ENCODE results near the gene PGLYRP2.
"Not testable (repeated sequence)": the region's sequence is repeated elsewhere in the genome, so short reads cannot be mapped to it uniquely, and the experiment has no call there.

PGLYRP2 gene, protein sequence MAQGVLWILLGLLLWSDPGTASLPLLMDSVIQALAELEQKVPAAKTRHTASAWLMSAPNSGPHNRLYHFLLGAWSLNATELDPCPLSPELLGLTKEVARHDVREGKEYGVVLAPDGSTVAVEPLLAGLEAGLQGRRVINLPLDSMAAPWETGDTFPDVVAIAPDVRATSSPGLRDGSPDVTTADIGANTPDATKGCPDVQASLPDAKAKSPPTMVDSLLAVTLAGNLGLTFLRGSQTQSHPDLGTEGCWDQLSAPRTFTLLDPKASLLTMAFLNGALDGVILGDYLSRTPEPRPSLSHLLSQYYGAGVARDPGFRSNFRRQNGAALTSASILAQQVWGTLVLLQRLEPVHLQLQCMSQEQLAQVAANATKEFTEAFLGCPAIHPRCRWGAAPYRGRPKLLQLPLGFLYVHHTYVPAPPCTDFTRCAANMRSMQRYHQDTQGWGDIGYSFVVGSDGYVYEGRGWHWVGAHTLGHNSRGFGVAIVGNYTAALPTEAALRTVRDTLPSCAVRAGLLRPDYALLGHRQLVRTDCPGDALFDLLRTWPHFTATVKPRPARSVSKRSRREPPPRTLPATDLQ
- total RNA-seq: 0 to 0.39 (median 0.08) reads per million in 4 donors

DNA sequence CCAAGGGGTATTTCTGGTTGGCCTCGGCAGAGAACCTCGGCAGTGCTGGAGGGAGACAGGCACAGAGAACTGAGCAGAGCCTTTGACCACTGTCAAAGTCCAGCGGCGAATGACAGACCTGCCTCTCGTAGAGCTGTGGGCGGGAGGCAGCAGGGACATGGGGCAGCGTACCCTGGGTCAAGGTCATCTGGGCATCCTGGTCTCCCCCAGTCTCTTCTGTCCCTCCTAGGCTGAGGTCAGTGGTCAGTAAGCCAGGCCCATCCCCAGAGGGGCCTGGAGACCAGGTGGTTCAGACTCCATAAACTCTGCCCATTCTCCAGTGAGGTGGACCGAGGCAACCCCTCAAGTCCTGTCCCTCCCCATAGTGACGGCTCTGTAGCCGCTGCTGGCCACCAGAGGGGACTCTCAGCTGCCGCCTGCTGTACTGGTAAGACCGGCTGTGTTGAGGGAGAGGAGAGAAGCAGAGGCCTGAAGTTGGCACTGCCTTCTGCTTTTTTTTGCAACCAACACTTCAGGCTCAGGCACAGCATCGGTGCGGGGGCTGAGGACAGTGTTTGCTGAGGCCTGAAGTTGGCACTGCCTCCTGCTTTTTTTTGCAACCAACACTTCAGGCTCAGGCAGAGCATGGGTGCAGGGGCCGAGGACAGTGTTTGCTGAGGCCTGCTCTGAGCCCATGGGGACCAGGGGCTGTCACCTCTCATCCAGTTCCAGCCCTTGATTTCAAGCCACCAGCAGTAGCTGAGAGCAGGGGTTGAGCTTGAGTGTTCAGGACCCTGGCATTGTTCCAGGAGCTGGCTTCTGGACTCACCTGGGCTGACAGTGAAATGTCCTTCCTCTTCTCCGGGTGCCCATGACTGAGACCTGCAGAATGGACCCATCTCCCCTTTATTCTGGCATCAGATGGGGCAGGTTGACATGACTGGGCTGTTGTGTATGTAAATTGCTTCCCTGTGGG lies at the start of gene PGLYRP2:
Gene PGLYRP2, minus strand, starts transcription at position 111 of the 955 bp plus-strand sequence. CDS start 130 bp downstream, outside the sequence.
- DNase-seq: no peak

DNA sequence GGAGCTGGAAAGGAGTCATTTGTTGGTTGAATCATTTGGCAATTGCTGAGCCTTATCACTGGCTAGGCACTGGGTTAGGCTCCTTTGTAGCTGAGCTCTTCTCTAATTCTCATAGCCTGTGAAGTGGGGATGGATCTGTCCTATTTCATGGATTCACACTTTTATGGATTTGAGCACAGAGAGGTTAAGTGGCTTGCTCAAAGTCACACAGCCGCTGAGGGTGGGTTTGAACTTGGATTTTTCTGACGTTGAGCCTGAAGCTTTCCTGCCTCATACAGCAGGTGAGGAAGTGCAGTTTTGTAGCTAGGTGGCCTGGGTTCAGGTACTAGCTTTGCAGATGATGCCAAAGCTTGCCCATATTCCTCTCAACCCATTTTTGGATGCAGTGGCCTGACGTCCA lies 48.4 kb upstream of the PGLYRP2 start:
- no peak for DNase-seq

DNA sequence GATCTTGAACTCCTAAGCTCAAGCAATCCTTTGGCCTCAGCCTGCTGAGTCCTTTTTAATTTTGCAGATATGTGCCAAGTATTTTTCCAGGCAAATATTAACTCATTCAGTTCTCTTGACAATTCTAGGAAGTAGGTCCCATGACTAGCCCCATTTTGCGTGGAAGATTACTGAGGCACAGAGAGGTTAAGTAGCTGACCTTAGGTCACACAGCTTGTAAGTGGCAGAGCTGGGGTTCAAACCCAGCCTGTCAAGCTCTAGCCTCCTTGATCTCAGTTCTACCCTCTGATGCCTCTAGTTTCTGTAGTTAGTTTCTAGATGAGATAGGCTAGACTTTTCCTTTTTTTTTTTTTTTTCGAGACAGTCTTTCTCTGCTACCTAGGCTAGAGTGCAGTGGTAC lies 47.1 kb upstream of the PGLYRP2 start:
- no peak for DNase-seq

DNA sequence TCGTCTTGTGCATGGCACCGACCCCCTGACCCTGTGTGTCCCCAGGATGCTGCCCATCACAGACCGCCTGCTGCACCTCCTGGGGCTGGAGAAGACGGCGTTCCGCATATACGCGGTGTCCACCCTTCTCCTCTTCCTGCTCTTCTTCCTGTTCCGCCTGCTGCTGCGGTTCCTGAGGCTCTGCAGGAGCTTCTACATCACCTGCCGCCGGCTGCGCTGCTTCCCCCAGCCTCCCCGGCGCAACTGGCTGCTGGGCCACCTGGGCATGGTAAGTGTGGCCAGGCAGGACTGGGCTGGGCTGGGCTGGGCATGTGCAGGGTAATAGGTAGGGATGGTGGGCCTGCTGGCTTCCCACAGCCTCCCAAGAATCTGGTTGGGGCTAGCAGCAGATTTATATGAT lies 46.0 kb upstream of the PGLYRP2 start:
- no peak for DNase-seq

DNA sequence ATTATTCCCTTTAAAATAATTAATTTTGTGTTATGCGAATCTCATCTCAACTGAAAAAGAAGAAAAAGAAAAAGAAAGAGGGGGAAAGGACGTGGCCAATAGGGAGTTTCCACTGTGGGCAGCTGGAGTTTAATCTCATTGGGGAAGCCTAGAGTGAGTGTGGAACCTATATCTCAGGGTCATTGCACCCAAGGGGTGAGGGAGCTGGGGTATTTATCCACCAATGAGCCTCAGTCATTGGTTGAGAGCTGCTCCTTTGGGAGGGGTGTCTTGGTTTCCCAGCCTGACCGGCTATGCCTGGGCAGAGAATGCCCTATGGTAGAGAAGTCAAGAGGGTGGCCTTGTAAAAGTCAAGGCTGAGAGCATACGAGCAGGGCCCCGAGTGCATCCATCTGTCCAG lies 45.5 kb upstream of the PGLYRP2 start:
- DNase-seq: no peak

DNA sequence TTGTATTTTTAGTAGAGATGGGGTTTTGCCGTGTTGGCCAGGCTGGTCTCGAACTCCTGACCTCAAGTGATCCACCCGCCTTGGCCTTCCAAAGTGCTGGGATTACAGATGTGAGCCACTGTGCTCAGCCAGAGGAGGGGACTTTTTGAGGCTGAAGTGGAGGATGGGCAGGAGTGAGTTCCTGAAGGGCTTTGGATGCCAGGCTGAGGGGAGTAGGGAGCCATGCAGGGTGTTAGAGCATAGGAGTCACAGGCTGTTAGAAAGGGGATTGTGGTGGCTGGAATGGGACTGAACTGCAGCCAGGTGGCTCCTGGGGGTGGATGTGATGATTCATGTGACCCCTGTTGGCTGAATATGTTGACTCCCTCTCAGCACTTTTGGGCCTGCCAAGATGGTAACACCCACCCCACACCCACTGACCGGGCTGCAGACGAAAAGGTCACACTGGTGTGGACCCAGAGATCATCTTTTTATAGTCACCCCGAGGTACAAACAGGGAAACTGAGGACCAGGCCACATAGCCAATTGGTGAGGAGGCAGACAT lies 40.2 kb upstream of the PGLYRP2 start:
- no peak for DNase-seq

DNA sequence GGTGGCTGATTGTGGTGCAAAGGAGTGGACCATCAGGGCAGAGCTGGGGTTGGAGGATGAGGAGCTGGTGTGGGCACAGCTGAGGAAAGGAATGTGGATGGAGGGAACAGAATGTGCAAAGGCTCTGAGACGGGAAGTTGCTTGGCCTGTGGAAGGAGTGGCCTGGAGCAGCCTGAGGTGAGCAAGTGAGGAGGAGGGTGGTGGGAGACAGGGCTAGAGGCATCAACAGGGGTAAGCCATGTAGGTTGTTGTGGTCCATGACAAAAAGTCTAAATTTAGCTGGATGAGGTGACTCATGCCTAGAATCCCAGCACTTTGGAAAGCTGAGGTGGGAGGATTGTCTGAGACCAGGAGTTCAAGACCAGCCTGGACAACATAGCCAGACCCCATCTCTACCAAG lies 38.5 kb upstream of the PGLYRP2 start:
- DNase-seq: no peak

DNA sequence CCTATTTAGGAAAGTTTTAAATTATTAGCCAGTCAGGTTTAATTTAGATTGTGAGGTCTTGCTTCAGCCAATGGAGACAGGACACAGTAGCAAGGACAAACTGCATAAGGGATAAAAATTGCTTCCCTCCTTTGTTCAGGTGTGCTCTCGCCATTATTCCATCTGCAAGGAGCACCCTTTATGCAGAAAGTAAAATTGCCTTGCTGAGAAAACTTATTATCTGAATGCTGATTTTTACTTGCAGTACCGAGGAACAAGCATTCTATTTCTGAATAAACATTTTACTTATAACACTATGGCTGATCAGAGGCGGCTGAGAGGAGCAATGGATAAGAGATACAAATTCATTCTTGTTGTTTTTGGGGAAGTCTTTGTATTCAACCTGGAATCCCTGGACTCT lies 37.1 kb upstream of the PGLYRP2 start:
- DNase-seq: no peak

DNA sequence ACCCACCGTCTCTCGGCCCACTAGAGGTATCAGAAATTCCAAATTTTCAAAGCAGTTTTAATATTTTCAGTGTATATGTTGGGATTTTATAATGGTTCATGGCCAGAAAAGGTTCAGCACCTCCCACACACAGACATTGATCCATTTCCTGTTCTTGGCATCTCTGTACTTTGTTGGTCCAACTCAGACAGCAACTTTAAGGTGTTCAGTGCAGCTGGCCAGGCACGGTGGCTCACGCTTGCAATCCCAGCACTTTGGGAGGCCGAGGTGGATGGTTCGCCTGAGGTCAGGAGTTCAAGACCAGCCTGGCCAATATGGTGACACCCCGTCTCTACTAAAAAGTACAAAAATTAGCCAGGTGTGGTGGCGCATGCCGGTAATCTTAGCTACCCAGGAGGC lies 35.9 kb upstream of the PGLYRP2 start:
- not testable (repeated sequence) for DNase-seq

DNA sequence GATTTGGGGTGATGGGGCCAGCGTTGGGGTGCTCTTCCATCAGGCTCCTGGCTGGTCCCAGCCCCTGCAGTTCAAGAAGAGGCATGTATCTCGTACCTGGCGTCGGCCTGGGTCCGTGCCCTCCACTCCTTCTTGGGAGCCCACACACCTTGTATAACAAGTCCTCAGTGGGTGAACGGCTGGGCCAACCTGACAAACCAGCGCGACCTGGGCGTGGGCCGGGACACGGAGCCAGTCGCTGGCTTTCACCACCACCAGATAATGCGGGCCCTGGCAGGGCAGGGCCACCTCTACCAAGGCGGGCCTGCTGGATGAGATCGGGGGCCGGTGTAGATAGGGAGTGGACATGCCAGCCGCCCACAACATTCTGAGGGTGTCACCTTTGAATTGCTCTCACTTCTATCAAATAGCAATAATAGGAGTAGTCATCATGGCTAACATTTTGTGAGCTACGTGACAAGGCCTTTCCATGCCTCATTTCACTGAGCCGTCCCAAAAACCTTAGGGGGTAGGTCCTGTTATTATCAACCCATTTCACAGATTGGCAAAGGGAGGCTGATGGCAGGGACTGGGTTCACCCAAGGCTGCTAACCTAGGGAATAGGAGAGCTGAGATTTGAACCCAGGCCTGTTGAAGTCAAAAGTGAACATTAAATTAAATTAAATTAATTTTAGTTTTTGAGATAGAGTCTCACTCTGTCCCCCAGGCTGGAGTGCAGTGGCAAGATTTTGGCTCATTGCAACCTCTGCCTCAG lies 32.5 kb upstream of the PGLYRP2 start:
- no peak for DNase-seq

DNA sequence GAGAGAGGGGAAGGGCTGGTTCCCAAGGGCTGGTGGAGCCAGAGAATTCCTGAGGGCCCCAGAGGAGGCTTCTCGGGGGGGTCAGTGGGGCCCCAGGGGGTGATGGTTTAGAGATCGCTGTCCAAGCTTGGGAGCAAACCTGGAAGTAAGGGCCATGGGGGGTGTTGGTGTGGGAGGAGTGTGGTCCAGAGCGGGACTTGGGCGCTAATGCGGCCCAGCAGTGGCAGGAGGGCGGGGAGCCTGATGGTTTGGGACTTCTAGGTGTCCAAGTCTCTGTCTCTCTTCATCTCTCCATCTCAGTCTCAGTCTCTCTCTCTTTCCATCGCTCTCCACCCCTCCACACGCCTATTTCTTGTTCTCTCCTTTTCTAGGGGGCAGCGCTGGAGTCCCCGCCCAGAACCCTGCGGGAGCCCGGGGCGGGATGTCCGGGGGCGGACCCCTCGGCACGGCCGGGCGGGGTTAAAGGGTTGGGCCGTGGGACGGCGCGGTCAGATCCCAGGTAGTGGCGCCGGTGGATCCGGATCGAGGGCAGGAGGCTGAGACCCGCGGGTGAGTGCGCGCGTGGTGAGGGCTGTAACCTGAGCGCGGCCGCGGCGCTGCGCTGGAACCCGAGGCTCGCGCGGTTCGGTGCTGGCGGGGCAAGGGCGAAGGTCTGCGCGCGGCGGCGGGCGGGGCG lies 28.9 kb upstream of the PGLYRP2 start, which contains the start of gene CYP4F22:
Gene CYP4F22, plus strand, starts transcription at position 491 of the 676 bp plus-strand sequence. CDS start 16,812 bp downstream, outside the sequence.
- DNase-seq: no peak

DNA sequence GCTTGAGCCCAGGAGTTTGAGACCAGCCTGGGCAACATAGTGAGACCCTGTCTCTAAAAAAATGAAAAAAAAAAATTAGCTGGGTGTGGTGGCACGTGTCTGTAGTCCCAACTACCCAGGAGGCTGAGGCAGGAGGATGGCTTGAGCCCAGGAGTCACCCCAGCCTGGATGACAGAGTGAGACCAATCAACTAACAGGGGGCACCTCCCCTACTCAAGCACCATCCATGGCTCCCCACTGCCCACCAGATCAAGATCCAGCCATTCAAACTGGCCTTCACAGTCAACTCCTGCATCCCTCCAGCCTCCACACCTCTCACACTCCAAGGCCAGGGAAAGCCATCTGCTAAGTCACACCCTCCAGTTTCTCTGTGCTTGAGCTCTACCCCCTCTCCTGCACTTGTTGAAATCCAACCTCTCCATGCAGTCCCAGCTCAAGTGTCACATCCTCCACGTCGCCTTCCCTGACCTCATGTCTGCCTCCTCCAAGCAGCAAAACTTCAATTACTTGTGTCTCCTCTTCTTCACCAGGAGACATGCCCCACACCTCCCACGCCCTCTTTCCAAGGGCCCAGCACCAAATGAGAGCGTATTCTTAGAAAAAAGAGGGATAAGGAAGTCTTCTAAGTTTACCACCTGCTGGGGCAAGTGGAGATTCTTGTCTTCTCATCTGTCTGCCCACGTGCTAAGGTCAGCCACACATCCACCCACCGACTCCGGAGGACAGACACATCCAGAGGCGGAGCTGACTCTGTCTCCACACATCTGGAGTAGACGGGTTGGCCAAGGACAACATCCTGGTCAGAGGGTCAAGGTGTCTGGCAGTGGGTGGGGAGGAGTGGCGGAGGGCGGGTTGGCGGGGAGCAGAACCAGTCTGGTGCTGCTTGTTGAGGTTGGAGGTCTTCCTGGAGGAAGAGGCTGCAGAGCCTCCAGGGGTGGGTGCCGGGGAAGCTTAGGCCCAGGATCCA lies 28.1 kb upstream of the PGLYRP2 start:
- DNase-seq: no peak

DNA sequence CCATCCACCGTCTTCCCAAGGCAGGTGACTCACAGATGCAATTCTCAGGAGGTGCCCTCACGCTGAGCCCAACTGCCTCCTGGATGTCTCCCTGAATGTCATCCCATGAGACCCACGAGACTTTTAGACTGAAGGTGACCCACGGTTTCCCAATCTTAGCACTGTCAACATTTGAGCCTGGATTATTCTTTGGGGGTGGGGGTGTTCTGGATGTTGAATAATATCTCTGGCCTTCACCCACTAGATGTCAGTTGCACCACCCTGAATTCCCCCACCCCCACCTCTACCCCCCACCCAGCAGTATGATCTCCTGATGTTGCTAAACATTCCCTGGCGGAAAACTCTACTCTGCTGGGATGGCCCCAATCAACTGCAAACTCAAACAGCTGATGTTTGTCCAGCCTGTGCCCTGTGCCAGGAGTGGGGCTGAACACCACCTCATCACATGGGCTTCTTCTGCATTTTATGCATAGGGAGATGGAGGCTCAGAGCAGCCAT lies 26.8 kb upstream of the PGLYRP2 start:
- no peak for DNase-seq

DNA sequence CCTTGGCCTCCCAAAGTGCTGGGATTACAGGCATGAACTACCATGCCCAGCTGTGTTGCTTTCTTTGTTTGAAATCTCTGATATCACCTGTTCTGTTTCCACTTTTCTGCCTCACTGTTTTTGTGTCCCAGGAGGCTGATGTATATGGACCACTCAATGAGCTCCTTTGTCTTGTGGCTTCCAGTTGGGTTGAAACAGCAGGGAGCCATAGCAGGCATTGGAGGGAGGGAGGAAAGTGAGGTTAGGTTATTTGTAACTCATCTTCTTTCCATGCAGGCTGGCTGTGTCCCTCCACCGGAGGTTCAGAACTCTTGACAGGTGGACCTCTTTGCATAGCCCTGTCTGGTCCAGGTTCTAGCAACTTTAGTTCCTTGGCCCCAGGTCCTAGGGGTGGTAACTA lies 23.0 kb upstream of the PGLYRP2 start:
- DNase-seq: no peak

DNA sequence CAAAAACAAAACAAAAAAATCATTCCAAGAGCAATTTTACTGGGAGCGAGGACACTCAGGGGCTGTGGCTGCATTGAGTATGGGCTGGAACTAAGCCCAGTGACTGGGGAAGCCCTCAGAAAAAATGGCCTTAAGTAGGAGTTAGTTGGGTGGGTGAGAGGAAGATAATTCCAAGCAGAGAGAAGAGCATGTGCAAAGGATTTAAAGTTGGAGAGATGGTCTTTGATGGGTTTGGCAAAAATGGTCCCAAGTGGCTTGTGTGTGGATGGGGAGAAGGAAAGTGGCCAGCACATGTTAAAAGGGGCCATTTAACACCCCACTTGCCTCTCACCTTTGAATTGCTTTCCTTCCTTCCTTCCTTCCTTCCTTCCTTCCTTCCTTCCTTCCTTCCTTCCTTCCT lies 22.3 kb upstream of the PGLYRP2 start:
- DNase-seq: no peak

DNA sequence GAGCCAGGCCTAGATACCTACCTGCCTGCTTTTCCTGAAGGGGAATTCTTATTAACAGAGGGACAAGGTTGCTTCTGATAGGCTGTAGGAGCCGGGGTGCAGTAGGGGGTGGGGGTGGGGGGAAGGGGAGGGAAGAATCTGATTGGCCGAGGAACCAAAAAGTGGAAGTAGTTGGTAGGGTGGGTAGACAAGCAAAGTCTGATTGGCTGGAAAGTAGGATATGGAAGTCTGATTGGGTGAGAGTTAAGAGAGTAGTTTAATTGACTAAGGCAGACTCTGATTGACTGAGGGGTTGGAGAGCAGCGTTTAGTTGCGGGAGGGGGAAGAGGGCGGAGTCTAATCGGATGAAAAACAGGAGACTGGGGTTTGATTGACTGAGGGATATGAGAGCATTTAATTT lies 19.6 kb upstream of the PGLYRP2 start:
- DNase-seq: no peak

DNA sequence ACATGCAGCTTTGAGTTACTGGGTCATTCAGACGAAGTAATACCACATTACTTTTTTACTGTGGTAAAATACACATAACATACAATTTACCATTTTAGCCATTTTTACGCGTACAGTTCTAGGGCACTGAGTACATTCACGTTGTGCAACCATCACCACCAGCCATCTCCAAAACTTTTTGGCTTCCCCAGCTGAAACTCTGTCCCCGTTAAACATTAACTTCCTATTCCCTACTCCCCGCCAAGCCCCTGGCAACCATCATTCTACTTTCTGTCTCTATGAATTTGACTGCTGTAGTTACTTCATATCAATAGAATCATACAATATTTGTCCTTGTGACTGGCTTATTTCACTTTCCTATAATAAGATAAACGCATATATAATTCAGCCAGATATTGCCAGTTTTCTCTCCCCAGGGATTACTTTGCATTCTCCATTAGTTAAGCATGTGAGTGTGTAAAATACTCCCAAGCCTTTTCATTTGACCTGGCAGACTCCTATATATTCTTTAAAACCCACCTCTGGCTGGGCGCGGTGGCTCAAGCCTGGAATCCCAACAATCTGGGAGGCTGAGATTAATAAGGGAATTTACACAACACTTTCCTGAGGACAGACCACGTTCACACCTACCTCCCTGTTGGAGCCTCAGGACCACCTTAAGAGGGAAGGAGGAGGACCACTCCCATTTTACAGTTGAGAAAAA lies 19.0 kb upstream of the PGLYRP2 start:
- no peak for DNase-seq

DNA sequence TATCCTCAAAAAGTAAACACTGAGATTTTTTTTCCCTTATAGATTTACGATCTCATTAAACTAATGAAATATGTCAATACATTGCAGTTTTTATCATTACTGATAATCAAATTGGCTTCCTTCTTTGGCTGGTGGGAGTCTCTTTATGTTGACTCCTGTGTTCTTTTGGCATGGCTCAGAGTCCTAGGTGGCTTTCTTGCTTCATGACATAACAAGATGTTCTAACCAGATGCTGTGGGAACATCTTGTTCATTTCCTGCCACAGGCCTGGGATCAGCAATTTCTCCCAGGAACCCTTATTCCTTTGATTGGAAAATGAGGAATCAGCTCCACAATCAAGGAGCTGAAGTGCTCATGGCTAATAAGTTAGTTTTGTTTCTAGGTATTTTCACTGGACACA lies 15.8 kb upstream of the PGLYRP2 start:
- no peak for DNase-seq

DNA sequence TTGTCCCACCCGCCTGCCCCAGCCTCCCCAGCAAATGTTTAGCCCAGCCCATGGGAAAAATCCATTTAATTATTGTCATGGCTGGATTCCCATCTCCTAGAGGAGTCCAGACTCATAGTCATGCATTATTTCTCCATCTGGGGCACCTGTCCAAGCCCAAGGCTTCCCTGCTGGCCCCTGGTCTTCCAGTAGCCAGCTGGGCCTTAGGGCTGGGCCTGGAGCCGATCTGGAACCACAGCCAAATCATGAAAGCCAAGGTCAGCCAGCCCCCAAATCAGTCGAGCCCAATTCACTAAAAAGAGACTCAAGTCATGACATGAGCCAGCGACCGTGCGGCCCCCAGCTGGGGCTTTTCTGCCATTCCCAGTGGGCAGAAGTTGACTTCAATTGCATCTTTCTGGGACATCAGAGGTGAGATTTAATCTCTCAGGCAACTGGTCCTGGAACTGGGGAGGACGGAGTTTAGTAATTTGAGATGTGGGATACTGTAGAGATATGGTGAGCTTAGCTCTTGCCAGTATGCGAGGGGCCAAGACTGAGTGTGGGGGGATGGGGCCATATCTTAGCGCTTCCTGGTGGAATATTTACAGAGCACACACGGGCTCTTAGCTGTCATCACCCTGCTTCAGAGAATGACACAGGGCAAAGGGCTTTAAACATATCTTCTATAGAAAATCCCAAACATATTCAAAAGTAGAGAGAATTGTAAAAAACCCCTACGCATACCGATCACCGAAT lies 9.4 kb upstream of the PGLYRP2 start:
- DNase-seq: no peak
